Measurements from ENCODE around the gene SMG5.

SMG5 gene

DNA sequence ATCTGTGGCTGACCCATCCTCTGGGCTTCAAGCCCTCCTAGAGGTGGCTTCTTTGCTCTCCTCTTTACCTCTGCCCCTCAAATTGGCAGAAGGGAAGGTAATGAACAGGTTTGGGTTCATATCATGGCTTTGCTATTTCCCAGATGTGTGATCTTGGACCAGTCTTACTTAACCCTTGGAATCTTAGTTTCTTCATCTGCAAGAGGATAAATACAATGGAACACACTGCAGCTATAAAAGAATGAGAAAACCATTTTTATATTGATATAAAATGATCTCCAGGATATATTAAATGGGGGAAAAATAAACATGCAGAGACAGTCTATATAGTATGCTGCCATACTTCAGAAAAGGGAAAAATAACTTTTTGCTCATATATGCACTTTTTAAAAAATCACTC, 7.2 kb upstream of the SMG5 start:
- Histone ChIP-seq H3K4me1 (ENCODE audit: low read length) (peaks cover 3% of the 10 kb centered on the region; the same call in 1 of the 2 replicates), H3K79me2 (ENCODE audit: low read length) (peaks cover 9% of the 10 kb centered on the region), H3K36me3 (replicated peaks; ENCODE audit: insufficient read depth, low read length) (no peaks in the 10 kb centered on the region), H3K27ac (ENCODE audit: low read length) (no peak overlapping the region), H3K4me2 (ENCODE audit: low read depth, low read length) (no peak overlapping the region), H3K9ac (ENCODE audit: low read length) (no peak overlapping the region), H2AFZ (ENCODE audit: low read length) (no peak overlapping the region), H3K27me3 (replicated peaks; ENCODE audit: insufficient read depth, low read length) (no peaks in the 10 kb centered on the region), H3K4me3 (ENCODE audit: low read length) (no peak overlapping the region), H3K9me3 (replicated peaks; ENCODE audit: insufficient read depth, low read length) (no peaks in the 10 kb centered on the region), H4K20me1 (ENCODE audit: insufficient read depth, low read length) (no peaks in the 10 kb centered on the region), H3F3A (ENCODE audit: insufficient read depth, low read length) (no peaks in the 10 kb centered on the region), H3K9me2 (replicated peaks; ENCODE audit: insufficient read depth, low read length) (no peaks in the 10 kb centered on the region)
- TF ChIP-seq, protein P1, sequence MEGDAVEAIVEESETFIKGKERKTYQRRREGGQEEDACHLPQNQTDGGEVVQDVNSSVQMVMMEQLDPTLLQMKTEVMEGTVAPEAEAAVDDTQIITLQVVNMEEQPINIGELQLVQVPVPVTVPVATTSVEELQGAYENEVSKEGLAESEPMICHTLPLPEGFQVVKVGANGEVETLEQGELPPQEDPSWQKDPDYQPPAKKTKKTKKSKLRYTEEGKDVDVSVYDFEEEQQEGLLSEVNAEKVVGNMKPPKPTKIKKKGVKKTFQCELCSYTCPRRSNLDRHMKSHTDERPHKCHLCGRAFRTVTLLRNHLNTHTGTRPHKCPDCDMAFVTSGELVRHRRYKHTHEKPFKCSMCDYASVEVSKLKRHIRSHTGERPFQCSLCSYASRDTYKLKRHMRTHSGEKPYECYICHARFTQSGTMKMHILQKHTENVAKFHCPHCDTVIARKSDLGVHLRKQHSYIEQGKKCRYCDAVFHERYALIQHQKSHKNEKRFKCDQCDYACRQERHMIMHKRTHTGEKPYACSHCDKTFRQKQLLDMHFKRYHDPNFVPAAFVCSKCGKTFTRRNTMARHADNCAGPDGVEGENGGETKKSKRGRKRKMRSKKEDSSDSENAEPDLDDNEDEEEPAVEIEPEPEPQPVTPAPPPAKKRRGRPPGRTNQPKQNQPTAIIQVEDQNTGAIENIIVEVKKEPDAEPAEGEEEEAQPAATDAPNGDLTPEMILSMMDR (IDR thresholded peaks at IDR 0.05; ENCODE audit: low read length) = no peak
- TF ChIP-seq EZH2 (optimal IDR thresholded peaks at IDR 0.05; ENCODE audit: low read depth, low read length) (no peak), EZH2phosphoT487 (IDR thresholded peaks at IDR 0.05; ENCODE audit: low read length) (no peak)
- no peak for DNase-seq

DNA sequence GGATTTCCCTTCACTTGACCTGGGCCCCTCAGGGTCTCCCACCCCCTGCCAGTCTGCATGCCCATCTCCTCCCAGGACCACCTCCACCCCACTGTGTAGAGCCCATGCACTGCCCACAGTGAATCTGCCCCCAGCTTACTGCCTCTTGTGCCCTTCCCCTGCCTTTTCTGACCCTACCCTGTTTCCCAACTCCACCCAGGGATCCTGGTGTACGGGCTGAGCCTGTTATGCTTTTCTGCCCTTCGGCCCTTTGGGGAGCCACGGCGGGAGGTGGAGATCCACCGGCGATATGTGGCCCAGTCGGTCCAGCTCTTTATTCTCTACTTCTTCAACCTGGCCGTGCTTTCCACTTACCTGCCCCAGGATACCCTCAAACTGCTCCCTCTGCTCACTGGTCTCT, 3.4 kb upstream of the SMG5 start:
- Histone ChIP-seq H3K4me3 (ENCODE audit: low read length) (no peak overlapping the region), H3K27ac (ENCODE audit: low read length) (no peak overlapping the region), H2AFZ (ENCODE audit: low read length) (no peak overlapping the region), H4K20me1 (ENCODE audit: insufficient read depth, low read length) (no peaks in the 10 kb centered on the region), H3K79me2 (ENCODE audit: low read length) (peaks cover 42% of the 10 kb centered on the region), H3K4me1 (ENCODE audit: low read length) (peaks cover 11% of the 10 kb centered on the region; the same call in 1 of the 2 replicates), H3K36me3 (replicated peaks; ENCODE audit: insufficient read depth, low read length) (no peaks in the 10 kb centered on the region), H3K9me2 (replicated peaks; ENCODE audit: insufficient read depth, low read length) (no peaks in the 10 kb centered on the region), H3K4me2 (ENCODE audit: low read depth, low read length) (no peak overlapping the region), H3K9ac (ENCODE audit: low read length) (no peak overlapping the region), H3F3A (ENCODE audit: insufficient read depth, low read length) (peaks cover 7% of the 10 kb centered on the region), H3K9me3 (replicated peaks; ENCODE audit: insufficient read depth, low read length) (no peaks in the 10 kb centered on the region), H3K27me3 (replicated peaks; ENCODE audit: insufficient read depth, low read length) (no peaks in the 10 kb centered on the region)
- TF ChIP-seq EZH2phosphoT487 (IDR thresholded peaks at IDR 0.05; ENCODE audit: low read length) (no peak), EZH2 (optimal IDR thresholded peaks at IDR 0.05; ENCODE audit: low read depth, low read length) (no peak)
- DNase-seq = no peak

DNA sequence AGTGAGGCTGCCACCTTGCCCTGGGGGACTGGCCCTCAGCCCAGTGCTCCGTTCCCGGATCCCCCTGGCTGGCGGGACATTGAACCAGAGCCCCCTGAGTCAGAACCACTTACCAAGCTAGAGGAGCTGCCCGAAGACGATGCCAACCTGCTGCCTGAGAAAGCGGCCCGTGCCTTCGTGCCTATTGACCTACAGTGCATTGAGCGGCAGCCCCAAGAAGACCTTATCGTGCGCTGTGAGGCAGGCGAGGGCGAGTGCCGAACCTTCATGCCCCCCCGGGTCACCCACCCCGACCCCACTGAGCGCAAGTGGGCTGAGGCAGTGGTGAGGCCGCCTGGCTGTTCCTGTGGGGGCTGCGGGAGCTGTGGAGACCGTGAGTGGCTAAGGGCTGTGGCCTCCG, 2.8 kb upstream of the SMG5 start:
- no peak overlapping the region for H3K27ac ChIP-seq (ENCODE audit: low read length)
- no peak overlapping the region for H3K9ac ChIP-seq (ENCODE audit: low read length)
- TF ChIP-seq EZH2phosphoT487 (IDR thresholded peaks at IDR 0.05; ENCODE audit: low read length) (no peak), EZH2 (optimal IDR thresholded peaks at IDR 0.05; ENCODE audit: low read depth, low read length) (no peak)
- TF ChIP-seq, protein P1 (IDR thresholded peaks at IDR 0.05; ENCODE audit: low read length) = no peak
- peaks cover 17% of the 10 kb centered on the region; the same call in 1 of the 2 replicates for H3K4me1 ChIP-seq (ENCODE audit: low read length)
- H3K79me2 ChIP-seq (ENCODE audit: low read length) = peaks cover 48% of the 10 kb centered on the region
- H3K4me2 ChIP-seq (ENCODE audit: low read depth, low read length) = no peak overlapping the region
- H4K20me1 ChIP-seq (ENCODE audit: insufficient read depth, low read length) = 0 out of 2 replicates have a peak, but pooled peaks cover under 1% of the 10 kb centered on the region
- H3K36me3 ChIP-seq (replicated peaks; ENCODE audit: insufficient read depth, low read length) = no peaks in the 10 kb centered on the region
- H3F3A ChIP-seq (ENCODE audit: insufficient read depth, low read length) = peaks cover 7% of the 10 kb centered on the region
- H3K27me3 ChIP-seq (replicated peaks; ENCODE audit: insufficient read depth, low read length) = no peaks in the 10 kb centered on the region
- H3K9me2 ChIP-seq (replicated peaks; ENCODE audit: insufficient read depth, low read length) = no peaks in the 10 kb centered on the region
- no peaks in the 10 kb centered on the region for H3K9me3 ChIP-seq (replicated peaks; ENCODE audit: insufficient read depth, low read length)
- DNase-seq = no peak
- H2AFZ ChIP-seq (ENCODE audit: low read length) = no peak overlapping the region
- no peak overlapping the region for H3K4me3 ChIP-seq (ENCODE audit: low read length)

DNA sequence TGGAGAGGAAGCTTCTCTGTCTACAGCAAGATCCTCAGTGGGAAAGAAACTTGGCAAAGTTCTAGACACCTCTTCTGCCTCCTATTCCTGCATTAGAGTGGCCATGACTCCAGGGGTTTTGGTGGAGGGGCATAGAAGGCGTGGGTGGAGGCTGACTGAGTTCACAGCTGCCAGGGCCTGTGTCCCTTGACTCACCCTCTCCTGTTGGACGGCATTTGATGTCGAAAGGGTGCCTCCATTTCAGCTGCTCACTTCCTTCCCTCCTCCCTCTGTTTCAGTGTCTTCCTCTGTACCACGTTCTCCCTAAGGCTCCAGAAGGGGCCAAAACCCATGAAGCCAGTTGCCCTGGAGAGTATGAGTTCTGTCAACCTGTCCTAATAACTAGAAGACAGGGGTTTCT, 2.1 kb upstream of the SMG5 start:
- no peak for TF ChIP-seq EZH2phosphoT487 (IDR thresholded peaks at IDR 0.05; ENCODE audit: low read length)
- TF ChIP-seq EZH2 (optimal IDR thresholded peaks at IDR 0.05; ENCODE audit: low read depth, low read length) = no peak
- TF ChIP-seq, protein P1 (IDR thresholded peaks at IDR 0.05; ENCODE audit: low read length) = no peak
- Histone ChIP-seq H3K27ac (ENCODE audit: low read length) (no peak overlapping the region), H3K9me2 (replicated peaks; ENCODE audit: insufficient read depth, low read length) (no peaks in the 10 kb centered on the region), H2AFZ (ENCODE audit: low read length) (no peak overlapping the region), H3K4me2 (ENCODE audit: low read depth, low read length) (no peak overlapping the region), H4K20me1 (ENCODE audit: insufficient read depth, low read length) (0 out of 2 replicates have a peak, but pooled peaks cover 3% of the 10 kb centered on the region), H3K4me3 (ENCODE audit: low read length) (no peak overlapping the region), H3K79me2 (ENCODE audit: low read length) (peaks cover 55% of the 10 kb centered on the region), H3K36me3 (replicated peaks; ENCODE audit: insufficient read depth, low read length) (no peaks in the 10 kb centered on the region), H3F3A (ENCODE audit: insufficient read depth, low read length) (peaks cover 7% of the 10 kb centered on the region), H3K4me1 (ENCODE audit: low read length) (peaks cover 23% of the 10 kb centered on the region; the same call in 1 of the 2 replicates), H3K9ac (ENCODE audit: low read length) (no peak overlapping the region), H3K27me3 (replicated peaks; ENCODE audit: insufficient read depth, low read length) (no peaks in the 10 kb centered on the region), H3K9me3 (replicated peaks; ENCODE audit: insufficient read depth, low read length) (no peaks in the 10 kb centered on the region)
- DNase-seq = no peak

Data from MM.1S (cell line).